Heart left ventricle (tissue), 13 donors: ENCODE measurements around the gene RAB23.

ENCODE experiments used
- POLR2A ChIP-seq, 2 donors: fragments of 450-650 bp; IDR thresholded peaks; one replicate each; pipeline ENCODE4 v1.6.1; 2017; ENCODE audit warnings: antibody characterized with exemption in 2 of 2, mild to moderate bottlenecking in 2 of 2, moderate library complexity in 2 of 2
- TF ChIP-seq, protein P1 (sequence below), 12 donors: fragments of 200-600 bp; sonication (generic) in 4 of 12; IDR thresholded peaks; one replicate each; pipeline versions ENCODE4 v1.5.0 to v1.8.0; 2018 to 2022; ENCODE audit warnings: antibody characterized with exemption in 12 of 12, mild to moderate bottlenecking in 5 of 12
- donor health status: ischemic (EF 13 %, LVEDD 7.1; RV severe dilation, severe dysfunction).
- donor health status: DM: no; HTN: yes; CAD: no.
- donor health status: DM: no; HTN: no; CAD: no.
- donor health status: ischemic (EF 25% LVEDD 6.9; RV normal size, moderate dysfunction).
- donor health status: ischemic (EF 25% LVEDD 5.7; RV mildly dilated, moderate dysfunction).
- donor health status: ischemic (EF 35%, LVEDD 5.7; RV mildly dilated, moderate dysfunction).
- donor health status: nonischemic (EF 11% LVEDD 7.7; RV severe dilation, severe dysfunction).
- donor health status: DM: yes; HTN: yes; CAD: no.
- donor health status: PGD.
- donor health status: ischemic (EF 29% LVEDD 5.4; RV normal size, mild dysfunction).
- donor health status: nonischemic (EF 23%, LVEDD 6.1; RV moderate dilation, normal function).

DNA sequence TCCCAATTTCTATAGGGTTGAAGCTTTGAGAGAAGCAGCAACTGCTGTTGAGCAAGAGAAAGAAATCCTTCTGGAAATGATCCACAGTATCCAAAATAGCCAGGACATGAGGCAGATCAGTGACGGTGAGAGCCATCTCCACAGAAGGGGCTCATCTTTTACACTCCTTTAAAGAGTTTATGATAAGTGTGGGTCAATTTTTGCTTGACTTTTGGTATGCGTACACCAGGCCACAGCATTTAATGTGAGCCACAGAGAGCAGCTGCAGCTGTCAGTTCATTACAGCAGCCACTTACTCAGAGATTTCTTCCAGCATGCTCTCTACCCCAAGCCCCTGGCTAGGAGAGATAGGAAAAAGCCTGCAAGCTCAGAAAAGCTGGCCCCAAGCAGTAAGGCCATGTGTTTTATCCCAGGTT lies 40.1 kb downstream of the RAB23 start:
- TF ChIP-seq, protein P1, sequence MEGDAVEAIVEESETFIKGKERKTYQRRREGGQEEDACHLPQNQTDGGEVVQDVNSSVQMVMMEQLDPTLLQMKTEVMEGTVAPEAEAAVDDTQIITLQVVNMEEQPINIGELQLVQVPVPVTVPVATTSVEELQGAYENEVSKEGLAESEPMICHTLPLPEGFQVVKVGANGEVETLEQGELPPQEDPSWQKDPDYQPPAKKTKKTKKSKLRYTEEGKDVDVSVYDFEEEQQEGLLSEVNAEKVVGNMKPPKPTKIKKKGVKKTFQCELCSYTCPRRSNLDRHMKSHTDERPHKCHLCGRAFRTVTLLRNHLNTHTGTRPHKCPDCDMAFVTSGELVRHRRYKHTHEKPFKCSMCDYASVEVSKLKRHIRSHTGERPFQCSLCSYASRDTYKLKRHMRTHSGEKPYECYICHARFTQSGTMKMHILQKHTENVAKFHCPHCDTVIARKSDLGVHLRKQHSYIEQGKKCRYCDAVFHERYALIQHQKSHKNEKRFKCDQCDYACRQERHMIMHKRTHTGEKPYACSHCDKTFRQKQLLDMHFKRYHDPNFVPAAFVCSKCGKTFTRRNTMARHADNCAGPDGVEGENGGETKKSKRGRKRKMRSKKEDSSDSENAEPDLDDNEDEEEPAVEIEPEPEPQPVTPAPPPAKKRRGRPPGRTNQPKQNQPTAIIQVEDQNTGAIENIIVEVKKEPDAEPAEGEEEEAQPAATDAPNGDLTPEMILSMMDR (IDR thresholded peaks at IDR 0.05), result no peak
- no peak for TF ChIP-seq POLR2A (IDR thresholded peaks at IDR 0.05)
